DMS53 treated with DMSO at 0.1 percent for 48 hours (cell line): ENCODE results near the gene SNRNP48.

Experiments
- DNase-seq: peaks from one replicate; lab custom pipeline; 2025; ENCODE audit not compliant: unreplicated experiment; lab: John Stamatoyannopoulos, UW

The SNRNP48 gene

DNA sequence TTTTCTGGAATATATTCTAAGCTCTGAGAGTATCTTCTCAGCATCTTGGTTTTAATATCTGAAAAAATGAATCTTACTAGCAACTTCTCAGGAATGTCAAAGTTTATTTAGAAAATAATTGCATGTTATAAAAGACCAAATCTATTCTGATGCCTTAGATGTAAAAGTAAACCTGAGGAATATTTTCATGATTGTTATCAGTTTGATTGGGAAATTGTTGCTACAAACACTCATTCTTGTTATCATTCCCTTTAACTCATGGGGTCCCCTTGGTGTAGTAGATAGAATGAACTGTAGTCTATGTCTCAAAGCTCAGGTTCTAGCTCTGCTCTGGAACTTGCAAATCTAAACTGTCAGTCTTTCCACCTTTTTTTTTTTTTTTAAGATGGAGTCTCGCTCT lies 50.0 kb downstream of the SNRNP48 start:
- DNase-seq, result no peak

DNA sequence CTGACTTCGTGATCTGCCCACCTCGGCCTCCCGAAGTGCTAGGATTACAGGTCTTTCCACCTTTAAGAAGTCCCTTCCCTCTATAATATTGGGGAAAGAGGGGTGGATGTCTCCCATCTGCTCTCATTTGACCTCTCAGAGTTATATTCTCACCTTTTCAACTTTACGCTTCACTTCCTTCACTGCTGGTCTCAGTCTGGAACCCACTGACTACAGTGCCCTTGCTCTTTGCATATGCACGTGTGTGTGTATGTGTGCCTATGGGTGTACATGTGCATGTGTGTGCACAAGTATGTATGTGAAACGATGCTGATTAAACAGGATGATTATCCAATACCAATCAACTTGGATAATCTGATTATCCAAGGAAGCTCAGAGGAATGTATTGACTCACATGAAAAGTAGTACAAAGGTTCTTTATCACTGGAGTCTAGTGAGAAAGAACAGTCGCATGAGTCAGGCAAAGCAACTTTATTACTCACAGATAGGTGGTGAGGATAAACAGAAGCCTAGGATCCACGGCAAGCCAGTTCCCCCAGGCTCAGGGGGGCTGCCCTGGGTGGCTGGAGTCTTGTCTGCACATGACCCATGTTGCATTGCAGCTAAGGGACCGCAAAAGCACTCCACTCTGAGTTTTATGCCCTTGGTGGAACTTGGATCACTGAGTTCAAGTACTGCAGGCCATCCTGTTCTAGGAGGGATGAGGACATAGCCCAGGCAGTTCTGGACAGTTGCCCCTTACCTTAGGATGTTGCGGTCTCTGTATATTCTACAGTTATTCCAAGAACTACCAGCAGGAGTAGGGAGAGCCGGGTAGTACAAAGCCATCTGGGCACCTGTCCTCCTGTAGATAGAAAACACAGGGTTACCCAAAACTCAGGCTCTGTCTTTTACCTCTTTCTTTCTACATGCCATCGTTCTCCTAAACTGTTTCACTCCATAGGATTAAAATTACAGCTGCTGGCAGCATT lies 50.9 kb downstream of the SNRNP48 start:
- no peak for DNase-seq

DNA sequence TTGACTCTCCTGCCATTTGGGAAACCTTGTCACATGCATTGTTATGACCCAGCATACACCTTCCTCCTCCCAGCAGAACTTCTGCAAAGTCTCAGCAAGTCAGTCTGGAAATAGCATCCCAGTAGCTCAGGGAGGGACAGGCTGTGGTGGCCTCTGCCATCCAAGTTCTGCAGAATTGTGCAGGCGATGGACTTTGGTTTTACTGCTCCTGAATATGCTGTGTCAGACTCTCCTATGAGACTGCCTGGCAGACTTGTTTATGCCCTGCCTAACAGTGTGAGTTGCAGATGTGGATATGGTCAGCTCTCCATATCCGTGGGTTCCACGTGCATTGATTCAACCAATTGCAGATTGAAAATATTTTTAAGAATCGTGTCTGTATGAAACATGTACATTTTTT lies 52.8 kb downstream of the SNRNP48 start:
- DNase-seq, result no peak

DNA sequence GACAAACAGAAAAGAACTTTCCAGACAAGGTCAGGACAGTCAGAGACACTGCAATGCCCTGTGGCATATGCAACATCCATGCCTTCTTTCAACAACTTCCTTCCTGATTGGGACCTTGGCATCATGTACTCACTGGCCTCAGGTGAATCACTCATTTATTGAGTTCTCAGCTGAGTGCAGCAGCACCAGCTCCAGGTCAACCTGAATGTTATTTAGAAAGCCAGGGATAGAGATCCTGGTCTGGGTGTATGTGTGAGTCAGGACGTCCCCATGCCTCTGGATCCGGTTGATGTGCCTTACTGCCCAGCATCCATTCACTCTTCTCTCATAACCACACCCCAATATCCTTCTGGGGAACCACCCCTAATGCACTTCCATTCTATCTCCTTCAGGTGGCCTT lies 54.4 kb downstream of the SNRNP48 start:
- no peak for DNase-seq

DNA sequence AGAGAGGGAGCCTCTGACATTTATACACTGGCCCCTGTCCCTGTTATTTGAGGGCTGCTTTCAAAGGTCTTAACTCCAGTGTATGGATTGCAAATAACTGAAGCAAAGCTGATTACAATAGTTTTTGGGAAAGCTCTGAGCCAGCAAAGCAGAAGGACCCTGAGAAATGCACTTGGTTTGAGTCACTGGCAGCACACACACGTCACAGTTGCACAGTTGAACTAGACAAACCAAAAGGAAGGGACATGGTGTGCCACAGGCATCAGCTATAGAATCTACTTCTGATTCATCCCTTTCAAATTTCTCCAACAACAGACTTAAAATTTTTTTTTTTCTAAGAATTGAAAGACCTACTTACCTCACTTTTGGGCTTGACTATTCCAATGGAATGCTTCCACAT lies 56.4 kb downstream of the SNRNP48 start:
- DNase-seq, result no peak

DNA sequence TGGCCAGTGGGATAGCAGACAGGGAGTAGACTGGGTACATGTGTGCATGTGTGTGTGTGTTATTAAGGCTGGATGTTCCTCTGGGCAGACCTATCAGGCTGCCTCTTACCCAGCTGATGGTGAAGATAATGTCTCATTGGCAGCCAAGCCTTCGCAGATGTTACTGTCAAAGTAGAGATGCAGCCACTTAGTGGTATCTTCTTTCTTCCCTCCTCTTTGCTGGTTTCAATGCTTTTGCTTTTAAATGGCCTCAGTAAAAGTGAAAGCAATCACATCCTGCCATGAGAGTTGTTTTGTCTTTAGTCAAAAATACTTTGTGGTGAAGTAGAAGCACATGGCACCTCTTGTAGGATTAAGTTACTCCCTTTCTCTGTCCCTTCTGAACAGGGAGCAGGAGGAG lies 57.5 kb downstream of the SNRNP48 start:
- DNase-seq, result no peak

DNA sequence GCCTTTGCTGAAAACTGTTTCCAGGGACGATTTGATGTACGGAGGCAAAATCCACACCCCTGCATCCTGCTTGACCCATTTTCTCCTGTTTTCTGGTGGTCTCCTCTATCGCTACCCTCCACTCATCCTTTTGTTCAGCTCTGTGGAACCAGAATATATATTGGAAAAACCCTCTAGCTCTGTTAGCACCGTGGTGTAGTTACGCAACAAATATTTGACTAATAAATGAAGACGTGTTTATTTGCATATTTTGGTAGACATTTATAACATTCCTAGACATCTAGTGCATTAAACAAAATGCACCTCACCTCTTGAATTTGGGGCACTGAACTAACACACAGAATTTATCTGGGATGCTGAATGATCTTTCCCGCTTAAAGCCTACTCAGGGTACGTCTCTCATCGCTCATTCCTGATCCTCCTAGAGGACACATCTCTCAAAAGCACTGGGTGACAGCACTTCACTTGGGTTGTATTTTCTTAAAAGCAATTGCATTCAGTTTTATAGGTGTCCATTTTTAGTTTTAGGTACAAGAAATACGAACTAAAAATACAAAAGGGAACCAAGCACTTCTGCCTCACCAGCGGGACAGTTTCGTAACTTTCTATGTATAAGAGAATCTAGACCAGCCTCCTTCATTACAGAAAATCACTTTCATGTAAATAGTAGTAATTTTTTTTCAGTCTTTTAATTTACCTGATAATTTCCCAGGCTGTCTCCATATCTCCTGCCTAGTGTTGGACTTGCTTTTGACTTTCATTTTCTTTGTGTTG lies 59.2 kb downstream of the SNRNP48 start:
- no peak for DNase-seq

DNA sequence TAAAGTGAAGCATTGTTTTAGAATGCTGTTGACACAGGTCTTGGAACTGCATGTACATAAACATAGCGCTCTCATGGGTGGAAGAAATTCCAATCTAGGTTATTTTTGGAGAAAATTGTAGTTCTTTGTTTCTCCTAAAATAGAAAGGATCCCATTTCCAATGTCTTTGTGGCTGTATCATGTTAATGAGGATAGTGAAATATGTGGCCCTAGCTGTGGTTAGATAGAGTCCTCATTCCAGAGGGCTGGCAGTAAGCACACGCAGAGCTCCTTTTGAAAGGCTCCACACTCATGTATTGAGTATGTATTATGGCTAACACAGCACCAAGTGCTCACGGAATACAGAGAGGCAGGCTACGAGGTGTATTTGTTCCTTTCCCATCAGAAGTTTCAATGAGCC lies 60.9 kb downstream of the SNRNP48 start:
- no peak for DNase-seq

DNA sequence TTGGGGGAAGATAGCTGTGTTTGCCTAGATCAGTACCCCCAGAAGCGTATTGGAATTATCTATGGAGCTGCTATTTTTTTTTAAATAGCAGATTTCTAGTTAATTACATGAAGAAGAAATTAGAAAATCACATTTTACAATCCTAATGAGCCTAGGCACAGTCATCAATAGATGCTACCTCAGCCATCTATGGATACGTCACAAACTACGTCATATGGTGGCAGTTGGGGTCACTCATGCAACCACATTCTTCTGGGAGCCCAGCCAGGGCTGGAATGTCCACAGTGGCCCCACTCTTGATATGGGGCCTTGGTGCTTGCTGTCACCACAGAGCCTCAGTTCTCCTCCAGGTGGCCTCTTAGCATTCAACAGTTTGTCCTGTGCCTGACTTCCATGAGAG lies 63.0 kb downstream of the SNRNP48 start:
- no peak for DNase-seq

DNA sequence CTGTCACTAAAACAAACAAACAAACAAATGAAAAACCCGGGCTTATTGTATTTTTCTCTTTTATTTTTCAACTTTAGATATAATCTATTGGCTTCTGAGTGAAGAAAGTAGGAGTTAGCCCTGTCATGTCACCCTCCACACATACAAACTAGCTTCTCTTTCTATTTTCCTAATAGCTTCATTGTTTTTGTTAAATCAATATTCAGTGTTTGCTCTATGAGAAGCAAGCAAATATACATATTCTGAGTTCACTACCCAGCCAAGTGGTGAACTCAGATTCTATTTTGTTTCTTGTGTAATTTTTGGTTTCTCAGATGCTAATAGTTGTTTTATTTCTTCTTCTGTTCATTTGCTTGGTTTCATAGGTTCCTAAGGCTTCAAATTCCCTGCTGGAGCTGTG lies 66.4 kb downstream of the SNRNP48 start:
- DNase-seq, result no peak

DNA sequence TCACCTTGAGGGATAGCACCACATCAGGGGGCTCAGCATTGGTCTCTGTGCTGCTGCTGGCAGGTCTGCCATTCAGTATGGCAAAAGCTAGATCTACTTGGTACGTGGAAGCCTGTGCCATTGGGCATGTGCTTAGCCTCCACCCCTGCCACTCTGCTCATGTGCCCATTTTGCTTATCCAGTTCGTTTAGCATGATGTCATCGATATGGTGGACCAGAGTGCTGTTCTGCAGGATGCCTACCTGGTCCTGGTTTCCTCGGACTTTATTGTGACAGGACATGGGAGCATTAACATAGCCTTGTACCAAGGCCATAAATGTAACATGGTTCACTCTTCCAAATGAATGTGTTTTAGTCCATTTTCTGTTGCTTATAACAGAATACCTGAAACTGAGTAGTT lies 68.5 kb downstream of the SNRNP48 start:
- DNase-seq, result no peak

DNA sequence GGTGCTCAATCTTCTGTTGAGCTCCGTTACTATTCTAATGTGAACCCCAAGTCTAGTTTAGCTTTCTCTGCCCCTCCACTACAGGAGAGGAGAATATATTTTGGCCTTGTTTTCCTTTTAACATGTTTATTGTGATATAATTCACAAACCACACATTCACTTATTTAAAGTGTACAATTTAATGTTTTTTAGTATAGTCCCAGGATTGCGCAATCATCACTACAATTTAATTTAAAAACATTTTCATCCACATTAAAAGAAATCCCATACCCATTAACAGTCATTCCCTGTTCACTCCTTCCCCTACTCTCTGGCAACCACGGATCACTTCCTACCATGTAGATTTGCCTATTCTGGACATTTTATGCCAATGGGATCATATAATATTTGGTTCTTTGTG lies 71.4 kb downstream of the SNRNP48 start:
- DNase-seq, result no peak
